Measurements from ENCODE around the gene ATP2A2. TPM values are rescaled to one million over a fixed set of nuclear protein-coding genes. Genes with fewer than 3 reads are reported as not detected.
A peak's percentile ranks its signal among the peaks of the same experiment; 100 is the strongest.
"Not testable (repeated sequence)": the region's sequence is repeated elsewhere in the genome, so short reads cannot be mapped to it uniquely, and the experiment has no call there.

Gene ATP2A2
- total RNA-seq, 4 donors from 2014 or later, result 170 to 231 (median 177) TPM

- no peaks in the 10 kb centered on the region for H3K9me3 ChIP-seq
- no peak for TF ChIP-seq POLR2A (IDR thresholded peaks at IDR 0.05; ENCODE audit: low read depth)
- no peak for TF ChIP-seq EP300 (IDR thresholded peaks at IDR 0.05)
- TF ChIP-seq, protein P1, sequence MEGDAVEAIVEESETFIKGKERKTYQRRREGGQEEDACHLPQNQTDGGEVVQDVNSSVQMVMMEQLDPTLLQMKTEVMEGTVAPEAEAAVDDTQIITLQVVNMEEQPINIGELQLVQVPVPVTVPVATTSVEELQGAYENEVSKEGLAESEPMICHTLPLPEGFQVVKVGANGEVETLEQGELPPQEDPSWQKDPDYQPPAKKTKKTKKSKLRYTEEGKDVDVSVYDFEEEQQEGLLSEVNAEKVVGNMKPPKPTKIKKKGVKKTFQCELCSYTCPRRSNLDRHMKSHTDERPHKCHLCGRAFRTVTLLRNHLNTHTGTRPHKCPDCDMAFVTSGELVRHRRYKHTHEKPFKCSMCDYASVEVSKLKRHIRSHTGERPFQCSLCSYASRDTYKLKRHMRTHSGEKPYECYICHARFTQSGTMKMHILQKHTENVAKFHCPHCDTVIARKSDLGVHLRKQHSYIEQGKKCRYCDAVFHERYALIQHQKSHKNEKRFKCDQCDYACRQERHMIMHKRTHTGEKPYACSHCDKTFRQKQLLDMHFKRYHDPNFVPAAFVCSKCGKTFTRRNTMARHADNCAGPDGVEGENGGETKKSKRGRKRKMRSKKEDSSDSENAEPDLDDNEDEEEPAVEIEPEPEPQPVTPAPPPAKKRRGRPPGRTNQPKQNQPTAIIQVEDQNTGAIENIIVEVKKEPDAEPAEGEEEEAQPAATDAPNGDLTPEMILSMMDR (IDR thresholded peaks at IDR 0.05), result no peak
- no peak for TF ChIP-seq POLR2AphosphoS5 (IDR thresholded peaks at IDR 0.05)
- peak overlapping the region; percentile 22 to 54 (median 43) for H3K27ac ChIP-seq (replicated peaks in 1 of 4)
- 41% methylated on average over 2 of the region's 2 CpGs for WGBS
- no peak overlapping the region for H3K4me3 ChIP-seq
- intact Hi-C loops (cut with DNase I), result no loop called here
- H3K4me1 ChIP-seq, result peaks cover 12 to 46% (median 38%) of the 10 kb centered on the region in 4 donors
- DNase-seq (ENCODE audit: extremely low spot score), result no peak
- H3K36me3 ChIP-seq, result peaks cover 39 to 83% (median 75%) of the 10 kb centered on the region in 4 donors
- no peaks in the 10 kb centered on the region for H3K27me3 ChIP-seq
Measured at GRCh38 chr12:110373425-110373824, 92.4 kb downstream of the ATP2A2 start.

GRCh38 chr12:110373962-110374611, 93.0 kb downstream of the ATP2A2 start:
- intact Hi-C loops (cut with DNase I), result no loop called here
- 76% methylated on average over 13 of the region's 13 CpGs for WGBS
- H3K27me3 ChIP-seq, result no peaks in the 10 kb centered on the region
- no peak for DNase-seq (ENCODE audit: extremely low spot score)
- peaks cover 39 to 89% (median 81%) of the 10 kb centered on the region in 4 donors for H3K36me3 ChIP-seq
- peak overlapping the region; percentile 22 to 54 (median 43) for H3K27ac ChIP-seq (replicated peaks in 1 of 4)
- TF ChIP-seq POLR2AphosphoS5 (IDR thresholded peaks at IDR 0.05), result no peak
- TF ChIP-seq, protein P1 (IDR thresholded peaks at IDR 0.05), result no peak
- no peak for TF ChIP-seq EP300 (IDR thresholded peaks at IDR 0.05)
- no peak for TF ChIP-seq POLR2A (IDR thresholded peaks at IDR 0.05; ENCODE audit: low read depth)
- H3K9me3 ChIP-seq, result no peaks in the 10 kb centered on the region
- H3K4me1 ChIP-seq, result peaks cover 12 to 45% (median 38%) of the 10 kb centered on the region in 4 donors
- H3K4me3 ChIP-seq, result no peak overlapping the region

DNA sequence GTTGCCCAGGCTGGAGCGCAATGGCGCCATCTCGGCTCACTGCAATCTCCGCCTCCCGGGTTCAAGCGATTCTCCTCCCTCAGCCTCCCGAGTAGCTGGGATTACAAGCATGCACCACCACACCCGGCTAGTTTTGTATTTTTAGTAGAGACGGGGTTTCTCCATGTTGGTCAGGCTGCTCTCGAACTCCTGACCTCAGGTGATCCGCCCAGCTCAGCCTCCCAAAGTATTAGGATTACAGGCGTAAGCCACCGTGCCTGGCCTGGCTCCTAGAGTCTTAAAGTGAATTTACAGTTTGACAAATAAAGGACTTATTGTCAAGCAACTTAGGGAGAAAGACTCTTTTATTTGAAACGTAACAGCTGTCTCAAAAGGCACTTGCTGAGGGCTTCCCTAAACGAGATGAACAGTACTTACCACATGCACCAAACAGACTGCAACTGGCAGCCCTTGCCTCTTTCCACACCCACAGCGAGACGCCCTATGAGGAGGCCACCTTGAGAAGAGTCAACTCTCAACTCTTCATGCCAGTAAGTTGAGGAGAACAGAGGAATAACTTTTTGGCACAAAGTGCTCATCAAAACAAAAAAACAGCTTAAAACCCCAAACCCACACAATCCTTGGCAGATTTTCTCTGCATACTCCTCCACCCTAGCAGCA, 97.2 kb downstream of the ATP2A2 start:
- Histone ChIP-seq H3K4me1 (peaks cover 11 to 20% (median 15%) of the 10 kb centered on the region in 4 donors), H3K36me3 (peaks cover 47 to 100% (median 93%) of the 10 kb centered on the region in 4 donors), H3K27ac (replicated peaks in 1 of 4) (peak overlapping the region in 2 of 4 donors; percentile 8 to 16)
- DNase-seq (ENCODE audit: extremely low spot score); H3K4me3 ChIP-seq; H3K9me3 ChIP-seq; H3K27me3 ChIP-seq; intact Hi-C loops (cut with DNase I): not testable (repeated sequence)
- WGBS, result 87% methylated on average over 17 of the region's 17 CpGs

- intact Hi-C loops (cut with DNase I), result no loop called here
- Histone ChIP-seq H3K36me3 (peaks cover 47 to 97% (median 89%) of the 10 kb centered on the region in 4 donors), H3K4me3 (no peak overlapping the region), H3K27ac (replicated peaks in 1 of 4) (peak overlapping the region in 3 of 4 donors; percentile 16 to 51 (median 19)), H3K9me3 (no peaks in the 10 kb centered on the region), H3K4me1 (peaks cover 3 to 13% (median 7%) of the 10 kb centered on the region in 4 donors), H3K27me3 (no peaks in the 10 kb centered on the region)
- TF ChIP-seq, protein P1 (IDR thresholded peaks at IDR 0.05), result no peak
- TF ChIP-seq POLR2AphosphoS5 (IDR thresholded peaks at IDR 0.05) (no peak), EP300 (IDR thresholded peaks at IDR 0.05) (no peak), POLR2A (IDR thresholded peaks at IDR 0.05; ENCODE audit: low read depth) (no peak)
- no peak for DNase-seq (ENCODE audit: extremely low spot score)
- 80% methylated on average over 3 of the region's 3 CpGs for WGBS
Measured at GRCh38 chr12:110379197-110379596, 98.2 kb downstream of the ATP2A2 start.

DNA sequence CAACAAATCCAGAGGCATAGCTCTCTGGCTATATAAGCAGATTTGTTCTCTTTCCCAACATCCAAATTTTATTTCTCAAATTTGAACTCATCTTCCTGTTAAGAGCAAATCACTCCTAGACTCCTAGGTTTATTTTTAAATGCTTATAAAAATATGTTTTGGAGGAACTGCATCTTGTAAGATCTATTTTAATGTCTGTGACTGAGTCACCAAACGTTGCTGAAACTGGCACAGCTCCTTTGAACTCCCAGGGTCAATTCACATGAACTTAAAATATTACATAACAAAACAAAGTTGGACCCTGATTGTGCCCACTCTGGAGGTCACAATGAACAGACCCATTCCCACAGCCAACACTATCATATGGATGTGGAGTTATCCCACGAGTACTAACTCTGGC, 98.6 kb downstream of the ATP2A2 start:
- Histone ChIP-seq H3K4me1 (peaks cover 4 to 11% (median 6%) of the 10 kb centered on the region in 4 donors), H3K4me3 (no peak overlapping the region), H3K27ac (replicated peaks in 1 of 4) (peak overlapping the region in 3 of 4 donors; percentile 16 to 51 (median 19)), H3K27me3 (no peaks in the 10 kb centered on the region), H3K9me3 (no peaks in the 10 kb centered on the region), H3K36me3 (peaks cover 48 to 97% (median 89%) of the 10 kb centered on the region in 4 donors)
- WGBS, result 55% methylated on average over 2 of the region's 2 CpGs
- no peak for DNase-seq (ENCODE audit: extremely low spot score)
- TF ChIP-seq POLR2A (IDR thresholded peaks at IDR 0.05; ENCODE audit: low read depth) (no peak), EP300 (IDR thresholded peaks at IDR 0.05) (no peak), POLR2AphosphoS5 (IDR thresholded peaks at IDR 0.05) (no peak)
- TF ChIP-seq, protein P1 (IDR thresholded peaks at IDR 0.05), result no peak
- intact Hi-C loops (cut with DNase I), result no loop called here
